GM13976 (cell line): ENCODE results near the gene SOCS6.
"Not testable (repeated sequence)": the region's sequence is repeated elsewhere in the genome, so short reads cannot be mapped to it uniquely, and the experiment has no call there.

Experiments
- DNase-seq: peaks from one replicate; pipeline ENCODE4 v3.0.0; 2012; ENCODE audit warnings: low spot score
- CTCF ChIP-seq: IDR thresholded peaks from 2 replicates; pipeline ENCODE4 v1.5.1; 2012; ENCODE audit warnings: borderline replicate concordance, mild to moderate bottlenecking; ENCODE audit not compliant: insufficient read depth; ENCODE audit errors: extremely low read depth, missing control alignments, control extremely low read depth
- in situ Hi-C: fragments of 300-500 bp; cut with MboI; formaldehyde crosslinking; loops from one replicate; pipeline ENCODE4 v1.12.0; 2022; ENCODE audit warnings: low sequenced_read_pairs, mixed read lengths, inconsistent platforms; ENCODE audit not compliant: unreplicated experiment

SOCS6 gene

GRCh38 chr18:70288851-70289328 is at the start of gene SOCS6:
Gene SOCS6 (plus strand): TSS chr18:70289045. CDS start chr18:70324669, 35,624 bp downstream.
- TF ChIP-seq CTCF = no peak
- in situ Hi-C loops = no loop called here
- peak; percentile 85 for DNase-seq

GRCh38 chr18:70243131-70243929 is 45.5 kb upstream of the SOCS6 start:
- in situ Hi-C loops = no loop called here
- TF ChIP-seq CTCF = no peak
- DNase-seq = no peak

GRCh38 chr18:70246061-70246466 is 42.8 kb upstream of the SOCS6 start:
- in situ Hi-C loops = no loop called here
- no peak for DNase-seq
- no peak for TF ChIP-seq CTCF

GRCh38 chr18:70249118-70249517 is 39.7 kb upstream of the SOCS6 start:
- in situ Hi-C loops = no loop called here
- DNase-seq = no peak
- no peak for TF ChIP-seq CTCF

- DNase-seq, in situ Hi-C loops: not testable (repeated sequence)
Measured at GRCh38 chr18:70249861-70250260, 39.0 kb upstream of the SOCS6 start.

GRCh38 chr18:70250781-70251180 is 38.1 kb upstream of the SOCS6 start:
- in situ Hi-C loops = no loop called here
- DNase-seq = no peak
- TF ChIP-seq CTCF = no peak

GRCh38 chr18:70256184-70256583 is 32.7 kb upstream of the SOCS6 start:
- in situ Hi-C loops = no loop called here
- no peak for TF ChIP-seq CTCF
- DNase-seq = no peak
